Chondrocyte (in vitro differentiated cells): ENCODE measurements around the gene IFI27L2. TPM values are rescaled to one million over a fixed set of nuclear protein-coding genes. Genes with fewer than 3 reads are reported as not detected.
A peak's percentile ranks its signal among the peaks of the same experiment; 100 is the strongest.

Source experiments
- DNase-seq: peaks from one replicate; pipeline ENCODE4 v3.0.0; 2021; ENCODE audit warnings: mixed read lengths, low spot score
- H3K27ac Mint-ChIP-seq: one replicate; pipeline ENCODE4 v1.8.0; 2021; ENCODE audit warnings: mild to moderate bottlenecking, moderate library complexity, mixed read lengths; ENCODE audit not compliant: unreplicated experiment
- H3K27me3 Mint-ChIP-seq: 2 replicates; pipeline ENCODE4 v1.8.0; 2021; ENCODE audit warnings: low read depth, mixed read lengths
- H3K36me3 Mint-ChIP-seq: 2 replicates; pipeline ENCODE4 v1.8.0; 2021; ENCODE audit warnings: low read depth, mixed read lengths
- H3K4me1 Mint-ChIP-seq: 2 replicates; pipeline ENCODE4 v1.8.0; 2021; ENCODE audit warnings: low read depth, mild to moderate bottlenecking, mixed read lengths
- H3K4me3 Mint-ChIP-seq: one replicate; pipeline ENCODE4 v1.8.0; 2021; ENCODE audit warnings: mild to moderate bottlenecking, moderate library complexity, mixed read lengths; ENCODE audit not compliant: unreplicated experiment
- H3K9me3 Mint-ChIP-seq: 2 replicates; pipeline ENCODE4 v1.8.0; 2021; ENCODE audit warnings: low read depth, mixed read lengths
- CTCF ChIP-seq: fragments of 200-600 bp; sonication (generic); IDR thresholded peaks from 2 replicates; pipeline ENCODE4 v1.5.0; 2021; ENCODE audit warnings: antibody characterized with exemption, mild to moderate bottlenecking, moderate library complexity
- total RNA-seq: library from RNA; stranded (reverse); gene quantifications from 3 replicates; pipeline ENCODE4 v1.2.1, GENCODE V29; 2021

The IFI27L2 gene
- total RNA-seq, 1 donor from 2014 or later: 66.8 TPM

- H3K4me1 Mint-ChIP-seq: no peaks in the 10 kb centered on the region
- H3K9me3 Mint-ChIP-seq: peaks cover 8% of the 10 kb centered on the region
- DNase-seq: no peak
- peaks cover 8% of the 10 kb centered on the region for H3K36me3 Mint-ChIP-seq
- peak; percentile 95 for TF ChIP-seq CTCF
- H3K4me3 Mint-ChIP-seq: no peak overlapping the region
- H3K27me3 Mint-ChIP-seq: peaks cover 18% of the 10 kb centered on the region
- no peak overlapping the region for H3K27ac Mint-ChIP-seq
These were observed 7.3 kb upstream of the IFI27L2 start for GRCh38 chr14:94136575-94137331.

GRCh38 chr14:94135476-94135875, 6.1 kb upstream of the IFI27L2 start:
- peaks cover 8% of the 10 kb centered on the region for H3K9me3 Mint-ChIP-seq
- H3K27ac Mint-ChIP-seq: no peak overlapping the region
- no peak for DNase-seq
- H3K36me3 Mint-ChIP-seq: peaks cover 8% of the 10 kb centered on the region
- H3K27me3 Mint-ChIP-seq: peaks cover 18% of the 10 kb centered on the region
- no peak overlapping the region for H3K4me3 Mint-ChIP-seq
- TF ChIP-seq CTCF: no peak
- H3K4me1 Mint-ChIP-seq: no peaks in the 10 kb centered on the region

- H3K9me3 Mint-ChIP-seq: peaks cover 8% of the 10 kb centered on the region
- DNase-seq: no peak
- TF ChIP-seq CTCF: peak; percentile 96
- H3K36me3 Mint-ChIP-seq: peaks cover 6% of the 10 kb centered on the region
- H3K4me3 Mint-ChIP-seq: no peak overlapping the region
- H3K27ac Mint-ChIP-seq: no peak overlapping the region
- H3K4me1 Mint-ChIP-seq: peaks cover 15% of the 10 kb centered on the region
- H3K27me3 Mint-ChIP-seq: peaks cover 14% of the 10 kb centered on the region
These were observed 3.0 kb upstream of the IFI27L2 start for GRCh38 chr14:94132285-94132887.

GRCh38 chr14:94129758-94130414, 482 bp upstream of the IFI27L2 start:
- H3K4me1 Mint-ChIP-seq: peaks cover 15% of the 10 kb centered on the region
- TF ChIP-seq CTCF: no peak
- no peak for DNase-seq

GRCh38 chr14:94128216-94128839, 1.1 kb downstream of the IFI27L2 start:
- Mint-ChIP-seq H3K27me3 (no peaks in the 10 kb centered on the region), H3K9me3 (no peaks in the 10 kb centered on the region), H3K4me3 (peak overlapping the region; percentile 81), H3K27ac (peak overlapping the region; percentile 70), H3K4me1 (peaks cover 15% of the 10 kb centered on the region), H3K36me3 (peaks cover 3% of the 10 kb centered on the region)
- no peak for TF ChIP-seq CTCF
- DNase-seq: no peak

More at GRCh38 chr14:94129758-94130414, 482 bp upstream of the IFI27L2 start:
- Mint-ChIP-seq H3K36me3 (peaks cover 3% of the 10 kb centered on the region), H3K27ac (peak overlapping the region; percentile 70), H3K4me3 (peak overlapping the region; percentile 81), H3K9me3 (no peaks in the 10 kb centered on the region), H3K27me3 (peaks cover 6% of the 10 kb centered on the region)
